ENCODE data around the gene OGDH. TPM values are rescaled to one million over a fixed set of nuclear protein-coding genes. Genes with fewer than 3 reads are reported as not detected.

Gene OGDH
- polyA plus RNA-seq, 3 donors: 41.0 to 74.1 (median 49.9) TPM

DNA sequence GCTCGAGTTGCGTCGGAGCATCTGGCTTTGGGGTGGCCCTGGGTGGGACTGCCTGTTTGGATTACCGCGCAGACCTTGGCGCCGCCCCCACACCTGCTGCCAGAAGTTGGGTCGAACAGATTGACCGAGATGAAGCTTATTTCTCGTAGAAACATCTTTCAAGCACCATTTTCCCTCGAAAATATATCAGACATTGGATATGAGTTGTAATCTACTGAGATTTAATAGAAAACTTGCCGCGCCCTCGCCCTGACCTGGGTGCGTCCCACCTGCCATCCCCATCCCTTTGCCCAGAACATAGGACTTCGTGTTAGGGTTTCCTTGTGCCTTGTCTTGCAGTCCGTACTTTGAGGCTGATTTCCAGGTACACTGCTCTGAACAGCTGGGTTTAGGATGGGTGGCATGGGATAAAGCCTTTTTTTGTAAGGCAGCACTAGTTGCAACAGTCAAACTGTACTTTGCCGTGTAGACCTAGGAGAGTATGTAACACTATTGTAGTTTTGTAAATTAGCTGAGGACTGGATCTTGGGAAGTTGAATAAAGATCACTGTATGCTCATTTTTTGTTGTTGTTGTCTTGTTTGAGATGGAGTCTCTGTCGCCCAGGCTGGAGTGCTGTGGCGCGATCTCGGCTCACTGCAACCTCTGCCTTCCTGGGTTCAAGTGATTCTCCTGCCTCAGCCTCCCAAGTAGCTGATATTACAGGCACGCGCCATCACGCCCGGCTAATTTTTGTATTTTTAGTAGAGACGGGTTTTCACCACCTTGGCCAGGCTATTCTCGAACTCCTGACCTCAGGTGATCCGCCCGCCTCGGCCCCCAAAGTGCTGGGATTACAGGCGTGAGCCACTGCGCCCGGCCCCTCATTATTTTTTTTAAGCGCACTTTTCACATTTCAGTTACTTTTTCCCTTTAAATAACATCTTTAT is 978 bp downstream of the OGDH start:
- Histone ChIP-seq H3K36me3 (replicated peaks in 1 of 2; ENCODE audit: control insufficient read depth in 1 of 2, insufficient read depth in 2 of 2, low read length in 2 of 2) (no peaks in the 10 kb centered on the region), H3K9ac (ENCODE audit: insufficient read depth, low read length, poor library complexity, severe bottlenecking) (peak overlapping the region; percentile 92), H3K9me3 (replicated peaks in 1 of 2; ENCODE audit: control insufficient read depth in 1 of 2, insufficient read depth in 1 of 2, low read length in 2 of 2) (no peaks in the 10 kb centered on the region), H3K4me1 (ENCODE audit: control insufficient read depth in 1 of 2, insufficient read depth in 2 of 2, low read length in 2 of 2) (peaks cover 33 to 42% of the 10 kb centered on the region in 2 donors), H3K4me2 (replicated peaks; ENCODE audit: extremely low read depth, low read length, poor library complexity, severe bottlenecking) (peak overlapping the region; percentile 85), H3K4me3 (replicated peaks in 1 of 3; ENCODE audit: low read depth in 2 of 3, low read length in 3 of 3) (peak overlapping the region; percentile 63 to 87 (median 82)), H4K20me1 (ENCODE audit: insufficient read depth, low read length) (no peaks in the 10 kb centered on the region), H2AFZ (ENCODE audit: insufficient read depth, low read depth, low read length, poor library complexity, severe bottlenecking) (peak overlapping the region; percentile 16), H3K27ac (ENCODE audit: low read depth in 1 of 2, low read length in 2 of 2) (peak overlapping the region; percentile 90 to 96), H3K79me2 (ENCODE audit: insufficient read depth, low read length) (peaks cover 56% of the 10 kb centered on the region), H3K27me3 (ENCODE audit: control insufficient read depth in 2 of 2, insufficient read depth in 2 of 2, low read length in 2 of 2) (peaks cover 0 to 4% of the 10 kb centered on the region in 2 donors)
- Mint-ChIP-seq H3K4me1 (peaks cover 45% of the 10 kb centered on the region), H3K4me3 (peak overlapping the region; percentile 84 to 97), H3K36me3 (peaks cover 11% of the 10 kb centered on the region in 2 donors), H3K27me3 (ENCODE audit: low read depth in 3 of 3) (peaks cover 2 to 5% (median 4%) of the 10 kb centered on the region in 3 donors), H3K9me3 (peaks cover 0 to 2% (median 0%) of the 10 kb centered on the region in 7 donors), H3K27ac (peak overlapping the region; percentile 97 to 100 (median 99))
- no peak for DNase-seq
- 55% methylated on average over 12 of the region's 35 CpGs for WGBS (ENCODE audit: insufficient coverage)
- TF ChIP-seq, protein P1, sequence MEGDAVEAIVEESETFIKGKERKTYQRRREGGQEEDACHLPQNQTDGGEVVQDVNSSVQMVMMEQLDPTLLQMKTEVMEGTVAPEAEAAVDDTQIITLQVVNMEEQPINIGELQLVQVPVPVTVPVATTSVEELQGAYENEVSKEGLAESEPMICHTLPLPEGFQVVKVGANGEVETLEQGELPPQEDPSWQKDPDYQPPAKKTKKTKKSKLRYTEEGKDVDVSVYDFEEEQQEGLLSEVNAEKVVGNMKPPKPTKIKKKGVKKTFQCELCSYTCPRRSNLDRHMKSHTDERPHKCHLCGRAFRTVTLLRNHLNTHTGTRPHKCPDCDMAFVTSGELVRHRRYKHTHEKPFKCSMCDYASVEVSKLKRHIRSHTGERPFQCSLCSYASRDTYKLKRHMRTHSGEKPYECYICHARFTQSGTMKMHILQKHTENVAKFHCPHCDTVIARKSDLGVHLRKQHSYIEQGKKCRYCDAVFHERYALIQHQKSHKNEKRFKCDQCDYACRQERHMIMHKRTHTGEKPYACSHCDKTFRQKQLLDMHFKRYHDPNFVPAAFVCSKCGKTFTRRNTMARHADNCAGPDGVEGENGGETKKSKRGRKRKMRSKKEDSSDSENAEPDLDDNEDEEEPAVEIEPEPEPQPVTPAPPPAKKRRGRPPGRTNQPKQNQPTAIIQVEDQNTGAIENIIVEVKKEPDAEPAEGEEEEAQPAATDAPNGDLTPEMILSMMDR (IDR thresholded peaks at IDR 0.05): no peak
- intact Hi-C loops (cut with micrococcal nuclease): loop anchor here in 1 of 2 donors (5.0 kb wide), 1 partner anchor 35 kb away; no protein-coding TSS in a partner anchor

DNA sequence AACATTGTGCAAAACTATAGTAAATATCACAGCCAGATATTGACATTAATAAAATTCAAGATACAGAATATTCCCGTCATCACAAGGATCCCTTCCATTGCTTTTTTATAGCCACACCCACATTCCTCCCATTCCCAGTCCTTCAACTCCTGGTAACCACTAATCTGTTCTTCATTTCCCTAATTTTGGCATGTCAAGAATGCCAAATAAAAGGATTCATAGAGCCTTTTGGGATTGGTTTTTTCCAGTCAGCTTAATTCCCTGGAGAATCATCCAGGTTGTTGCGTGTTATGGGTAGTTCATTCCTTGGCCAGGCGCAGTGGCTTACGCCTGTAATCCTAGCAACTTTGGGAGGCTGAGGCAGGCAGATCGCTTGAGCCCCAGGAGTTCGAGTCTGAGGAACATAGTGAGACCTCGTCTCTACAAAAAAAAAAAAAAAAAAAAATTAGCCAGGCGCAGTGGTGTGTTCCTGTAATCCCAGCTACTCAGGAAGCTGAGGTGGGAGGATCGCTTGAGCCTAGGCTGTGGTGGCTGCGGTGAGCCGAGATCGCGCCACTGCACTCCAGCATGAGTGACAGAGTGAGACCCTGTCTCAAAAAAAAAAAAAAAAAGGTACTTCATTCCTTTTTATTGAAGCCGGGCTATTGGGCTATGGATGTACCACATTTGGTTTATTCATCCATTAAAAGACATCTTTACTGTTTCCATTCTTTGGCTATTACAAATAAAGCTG is 2.7 kb downstream of the OGDH start:
- H3K27ac Mint-ChIP-seq: peak overlapping the region; percentile 13 to 80 (median 62)
- no peak overlapping the region for H2AFZ ChIP-seq (ENCODE audit: insufficient read depth, low read depth, low read length, poor library complexity, severe bottlenecking)
- H3K4me1 ChIP-seq (ENCODE audit: control insufficient read depth in 1 of 2, insufficient read depth in 2 of 2, low read length in 2 of 2): peaks cover 34 to 45% of the 10 kb centered on the region in 2 donors
- H3K4me3 ChIP-seq (replicated peaks in 1 of 3; ENCODE audit: low read depth in 2 of 3, low read length in 3 of 3): no peak overlapping the region
- peak overlapping the region in 1 of 2 donors; percentile 20 for H3K27ac ChIP-seq (ENCODE audit: low read depth in 1 of 2, low read length in 2 of 2)
- H3K4me2 ChIP-seq (replicated peaks; ENCODE audit: extremely low read depth, low read length, poor library complexity, severe bottlenecking): no peak overlapping the region
- H3K36me3 ChIP-seq (replicated peaks in 1 of 2; ENCODE audit: control insufficient read depth in 1 of 2, insufficient read depth in 2 of 2, low read length in 2 of 2): no peaks in the 10 kb centered on the region
- no peaks in the 10 kb centered on the region for H3K27me3 ChIP-seq (ENCODE audit: control insufficient read depth in 2 of 2, insufficient read depth in 2 of 2, low read length in 2 of 2)
- intact Hi-C loops (cut with micrococcal nuclease): loop anchor here in 1 of 2 donors (5.0 kb wide), 1 partner anchor 33 kb away; no protein-coding TSS in a partner anchor
- H3K9ac ChIP-seq (ENCODE audit: insufficient read depth, low read length, poor library complexity, severe bottlenecking): no peak overlapping the region
- H3K4me3 Mint-ChIP-seq: no peak overlapping the region
- H3K9me3 Mint-ChIP-seq: peaks cover 0 to 2% (median 0%) of the 10 kb centered on the region in 7 donors
- TF ChIP-seq, protein P1 (IDR thresholded peaks at IDR 0.05): no peak
- peaks cover 47% of the 10 kb centered on the region for H3K4me1 Mint-ChIP-seq
- H3K79me2 ChIP-seq (ENCODE audit: insufficient read depth, low read length): peaks cover 73% of the 10 kb centered on the region
- DNase-seq: no peak
- peaks cover 11 to 18% of the 10 kb centered on the region in 2 donors for H3K36me3 Mint-ChIP-seq
- peaks cover 2 to 3% (median 3%) of the 10 kb centered on the region in 3 donors for H3K27me3 Mint-ChIP-seq (ENCODE audit: low read depth in 3 of 3)
- WGBS (ENCODE audit: insufficient coverage): 50% methylated on average over 6 of the region's 14 CpGs
- H4K20me1 ChIP-seq (ENCODE audit: insufficient read depth, low read length): no peaks in the 10 kb centered on the region
- no peaks in the 10 kb centered on the region for H3K9me3 ChIP-seq (replicated peaks in 1 of 2; ENCODE audit: control insufficient read depth in 1 of 2, insufficient read depth in 1 of 2, low read length in 2 of 2)

All from CD14-positive monocyte (primary cell).